Hypothalamus (tissue), 51 donors: Measurements from ENCODE around the gene SEZ6L2.
A peak's percentile ranks its signal among the peaks of the same experiment; 100 is the strongest.
"Not testable (repeated sequence)": the region's sequence is repeated elsewhere in the genome, so short reads cannot be mapped to it uniquely, and the experiment has no call there.

Source experiments
- DNase-seq, 51 donors: peaks; one replicate each; lab custom pipeline; 2025; lab: John Stamatoyannopoulos, UW

The SEZ6L2 gene

GRCh38 chr16:29891525-29892457, 7.6 kb downstream of the SEZ6L2 start:
- DNase-seq: no peak

GRCh38 chr16:29889372-29889771, 10.0 kb downstream of the SEZ6L2 start:
- DNase-seq: not testable (repeated sequence)

- DNase-seq: no peak
These were observed 15.4 kb downstream of the SEZ6L2 start for GRCh38 chr16:29883987-29884386.

- no peak for DNase-seq
These were observed 18.3 kb downstream of the SEZ6L2 start for GRCh38 chr16:29881050-29881449.

GRCh38 chr16:29878172-29878571, 21.2 kb downstream of the SEZ6L2 start:
- DNase-seq: no peak

- peak in 8 of 51 donors; percentile 9 to 51 (median 24) for DNase-seq
These were observed 21.9 kb downstream of the SEZ6L2 start for GRCh38 chr16:29877266-29877961.

- DNase-seq: no peak
These were observed 22.6 kb downstream of the SEZ6L2 start for GRCh38 chr16:29876594-29877249.

GRCh38 chr16:29876217-29876593, 23.1 kb downstream of the SEZ6L2 start:
- no peak for DNase-seq

GRCh38 chr16:29875206-29875605, 24.1 kb downstream of the SEZ6L2 start:
- no peak for DNase-seq

GRCh38 chr16:29873319-29873718, 26.0 kb downstream of the SEZ6L2 start:
- DNase-seq: no peak

- DNase-seq: no peak
These were observed 27.4 kb downstream of the SEZ6L2 start for GRCh38 chr16:29871822-29872546.

- DNase-seq: not testable (repeated sequence)
These were observed 30.3 kb downstream of the SEZ6L2 start for GRCh38 chr16:29869067-29869466.

GRCh38 chr16:29868396-29869009, 30.8 kb downstream of the SEZ6L2 start:
- DNase-seq: no peak

- no peak for DNase-seq
These were observed 35.1 kb downstream of the SEZ6L2 start for GRCh38 chr16:29864205-29864604.

- peak in 1 of 51 donors; percentile 39 for DNase-seq
These were observed 35.7 kb downstream of the SEZ6L2 start for GRCh38 chr16:29863669-29863984.

- DNase-seq: peak; percentile 41 to 98 (median 87)
These were observed 36.3 kb downstream of the SEZ6L2 start, which contains the start of gene CDIPT for GRCh38 chr16:29862884-29863668. CDIPT (minus strand) TSS chr16:29863226; CDS start chr16:29862857, 369 bp downstream.

- DNase-seq: peak in 22 of 51 donors; percentile 9 to 63 (median 33)
These were observed 36.9 kb downstream of the SEZ6L2 start for GRCh38 chr16:29862383-29862883.

GRCh38 chr16:29860218-29860617, 39.1 kb downstream of the SEZ6L2 start:
- no peak for DNase-seq

GRCh38 chr16:29858974-29859373, 40.4 kb downstream of the SEZ6L2 start:
- no peak for DNase-seq
